ENCODE measurements around the gene RNF157.
"Not testable (repeated sequence)": the region's sequence is repeated elsewhere in the genome, so short reads cannot be mapped to it uniquely, and the experiment has no call there.

The RNF157 gene

DNA sequence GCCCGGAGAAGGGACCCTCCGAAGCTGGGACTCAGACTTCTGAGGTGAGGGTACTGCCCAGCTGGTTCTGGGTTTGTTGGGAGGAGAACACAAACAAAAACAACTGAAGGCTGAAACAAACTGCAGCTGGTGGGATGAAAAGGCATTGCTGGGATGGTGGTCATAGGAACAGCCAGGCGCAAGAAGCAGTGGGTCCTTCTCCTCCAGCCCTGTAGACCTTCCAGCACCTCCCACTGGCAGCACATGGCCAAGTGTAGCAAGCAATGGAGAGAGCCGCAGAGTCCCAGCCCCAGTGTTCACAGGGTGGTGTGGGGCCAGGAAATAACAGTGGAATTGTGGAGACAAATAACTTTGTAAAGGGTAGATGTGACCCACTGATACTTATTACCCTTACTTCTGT lies 50.6 kb downstream of the RNF157 start:
- DNase-seq (ENCODE audit: low spot score): no peak

DNA sequence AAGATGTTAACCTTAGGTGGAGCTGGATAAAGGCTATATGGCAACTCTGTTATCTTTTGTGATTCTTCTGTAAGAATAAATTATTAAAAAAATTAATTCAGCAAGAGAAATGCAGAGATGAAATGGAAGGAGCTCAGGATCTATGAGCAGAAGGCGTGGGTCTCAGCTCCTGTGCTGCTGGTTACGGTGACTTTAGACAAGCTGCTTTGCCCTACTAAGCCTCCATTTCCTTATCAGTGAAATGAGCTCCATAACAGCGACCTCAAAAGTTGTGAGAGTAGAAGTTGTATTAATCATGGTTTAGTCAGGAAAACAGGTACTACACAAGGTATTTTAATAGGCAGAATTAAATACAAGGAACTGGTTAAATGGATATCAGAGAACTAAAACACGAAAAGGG lies 51.0 kb downstream of the RNF157 start:
- DNase-seq (ENCODE audit: low spot score): no peak

DNA sequence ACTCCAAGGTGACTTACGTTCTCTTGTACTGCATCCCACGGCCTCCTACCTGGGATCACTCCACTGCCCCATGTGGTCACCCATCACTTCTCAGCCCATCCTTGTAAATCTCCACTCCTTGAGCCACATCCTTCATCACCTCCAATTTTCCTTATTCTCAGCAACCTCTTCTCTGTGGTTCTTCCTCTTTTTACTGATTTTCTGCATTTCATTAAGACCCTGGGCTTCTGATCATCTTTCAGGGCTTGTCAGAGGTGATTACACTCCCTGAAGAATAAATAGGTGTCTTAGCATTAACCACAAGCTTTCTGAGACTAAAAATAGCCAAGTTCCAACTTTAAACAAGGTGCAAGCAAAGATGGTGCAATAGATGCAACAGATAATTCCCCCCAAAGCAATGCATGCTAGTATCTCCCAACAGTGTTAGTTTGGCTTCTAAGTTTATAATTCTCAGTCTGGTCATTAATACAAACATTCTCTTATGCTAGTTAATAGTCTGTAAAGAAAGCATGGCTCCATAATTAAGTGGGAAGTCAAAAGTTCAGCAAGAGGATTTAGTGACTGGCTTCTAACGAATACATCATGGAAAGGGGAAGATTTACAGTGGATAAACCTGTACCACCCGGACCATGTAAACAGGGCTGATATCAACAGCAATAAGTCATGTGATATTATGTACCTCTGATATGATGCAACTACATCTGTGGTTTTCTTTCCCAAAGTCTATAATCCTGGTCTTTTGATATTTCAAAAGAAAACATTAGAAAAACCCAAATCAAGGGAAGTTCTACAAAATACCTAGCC lies 51.9 kb downstream of the RNF157 start:
- no peak for DNase-seq (ENCODE audit: low spot score)

DNA sequence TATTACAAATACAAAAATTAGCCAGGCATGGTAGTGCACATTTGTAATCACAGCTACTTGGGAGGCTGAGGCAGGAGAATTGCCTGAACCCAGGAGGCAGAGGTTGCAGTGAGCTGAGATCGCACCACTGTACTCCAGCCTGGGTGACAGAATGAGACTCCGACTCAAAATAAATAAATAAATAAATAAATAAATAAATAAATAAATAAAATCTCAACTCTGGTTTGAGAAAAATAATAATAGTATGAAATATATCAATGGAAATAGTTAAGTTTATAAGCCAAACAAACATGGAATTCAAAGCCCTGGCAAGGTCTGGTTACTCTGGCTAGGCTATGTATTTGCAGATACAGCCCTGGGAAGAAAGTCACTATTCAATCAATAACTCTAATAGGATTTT lies 53.5 kb downstream of the RNF157 start:
- not testable (repeated sequence) for DNase-seq (ENCODE audit: low spot score)

DNA sequence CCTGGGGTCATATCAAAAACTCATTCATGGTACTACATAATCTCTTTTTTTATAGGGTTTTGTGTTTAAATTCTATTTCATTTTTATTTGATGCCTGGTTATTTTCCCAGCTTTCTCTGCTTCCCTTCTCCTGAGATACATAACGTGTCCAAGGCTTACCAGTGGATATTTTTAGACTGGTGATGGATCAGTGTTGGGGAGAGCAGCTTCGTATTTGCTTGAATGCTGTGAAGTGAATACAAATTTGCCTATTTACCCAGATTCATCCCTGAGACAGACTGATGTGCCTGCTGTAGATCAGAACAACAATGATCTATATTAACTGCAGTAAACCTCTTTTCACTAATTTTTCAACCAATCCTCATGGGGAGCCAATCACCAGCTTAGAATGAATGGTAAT lies 56.0 kb downstream of the RNF157 start:
- DNase-seq (ENCODE audit: low spot score): no peak

DNA sequence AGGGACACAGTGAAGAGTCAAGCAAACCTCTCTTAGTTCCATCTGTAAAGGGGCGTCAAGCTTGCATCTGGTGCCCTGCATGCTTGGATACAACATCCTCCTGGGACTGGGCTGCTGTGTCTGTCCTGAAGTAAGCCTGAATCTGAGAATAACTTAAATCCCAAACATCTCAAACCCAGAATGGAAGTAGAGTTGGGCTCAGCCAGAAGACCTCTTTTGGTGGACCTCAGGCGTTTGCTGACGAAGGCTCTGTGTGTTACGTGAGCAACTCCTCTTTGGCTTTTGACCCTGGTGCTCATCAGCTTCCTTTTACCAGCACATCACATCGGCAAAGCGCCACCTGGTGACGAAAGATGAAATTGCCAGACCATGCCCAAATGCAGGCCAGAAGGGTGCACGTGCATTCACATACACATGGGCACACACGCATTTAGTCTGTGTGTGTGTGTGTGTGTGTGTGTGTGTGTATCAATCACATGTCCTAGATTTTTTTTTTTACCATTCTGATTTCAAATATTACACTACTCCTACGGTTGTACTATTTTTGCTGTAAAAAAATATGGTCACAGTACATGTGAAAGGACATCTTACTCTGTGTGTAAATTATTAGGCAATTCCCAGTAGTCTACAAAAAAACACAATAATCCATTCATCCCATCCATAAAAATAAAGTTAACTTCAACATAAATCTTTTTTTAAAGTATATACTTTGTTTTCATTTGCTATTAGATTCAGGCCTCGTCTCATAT lies 58.1 kb downstream of the RNF157 start:
- DNase-seq (ENCODE audit: low spot score): peak; percentile 88

DNA sequence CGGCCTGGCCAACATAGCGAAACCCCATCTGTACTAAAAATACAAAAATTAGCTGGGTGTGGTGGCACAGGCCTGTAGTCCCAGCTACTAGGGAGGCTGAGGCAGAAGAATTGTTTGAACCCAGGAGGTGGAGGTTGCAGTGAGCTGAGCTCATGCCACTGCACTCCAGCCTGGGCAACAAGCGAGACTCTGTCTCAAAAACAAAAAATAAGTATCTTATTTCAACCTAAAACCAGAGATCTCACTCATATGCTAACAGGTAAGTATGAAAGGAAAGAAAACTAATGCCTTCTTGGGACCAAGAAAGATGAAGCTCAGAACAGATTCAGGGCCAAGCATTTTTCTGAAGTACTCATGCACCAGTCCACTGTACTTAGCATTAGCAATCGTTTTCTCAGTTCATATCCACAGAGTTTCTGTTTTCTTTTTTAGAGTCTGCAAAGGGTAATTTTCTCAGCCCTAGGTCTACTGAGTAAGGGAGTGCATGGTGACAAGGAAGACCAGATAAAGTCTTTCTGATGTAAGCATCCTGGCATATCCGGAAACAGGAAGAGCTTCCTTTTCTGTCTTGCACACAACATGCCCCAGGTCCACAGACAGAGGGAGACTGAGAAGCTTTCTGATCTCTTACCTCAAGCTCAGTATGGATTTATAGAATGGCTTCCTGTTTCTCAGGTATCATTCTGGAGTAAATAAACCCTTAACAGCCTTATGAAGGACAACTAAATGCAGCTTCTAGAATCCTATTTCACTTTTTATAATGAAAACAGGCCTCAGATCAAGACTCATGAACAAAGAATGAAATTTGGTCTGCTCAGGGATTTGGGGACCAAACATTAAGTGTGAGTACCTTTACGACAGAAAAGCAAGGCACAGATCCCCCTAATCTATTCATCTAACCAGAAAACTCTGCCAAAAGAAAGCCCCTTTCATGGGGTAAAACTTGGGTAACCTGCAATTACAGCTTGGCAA lies 60.5 kb downstream of the RNF157 start:
- no peak for DNase-seq (ENCODE audit: low spot score)

DNA sequence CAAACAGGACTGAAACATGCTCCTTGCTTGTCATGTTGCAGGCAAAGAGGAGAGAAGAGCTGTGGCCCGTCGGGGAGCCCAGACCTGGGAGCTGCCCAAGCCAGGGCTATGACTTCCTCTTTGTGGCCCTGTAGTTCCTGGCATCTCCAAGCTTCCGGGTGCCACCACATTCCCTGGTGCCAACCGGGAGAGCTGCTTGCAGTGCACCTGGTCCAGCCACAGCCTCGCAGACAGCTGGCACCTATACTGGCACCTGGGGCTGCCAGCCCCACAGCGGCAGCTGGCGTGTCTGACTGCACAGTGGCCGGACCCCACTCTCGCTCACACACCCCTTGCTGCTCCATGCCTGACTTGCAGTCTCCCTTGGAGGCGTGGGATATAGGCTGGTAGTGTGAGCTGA lies 62.2 kb downstream of the RNF157 start:
- DNase-seq (ENCODE audit: low spot score): no peak

DNA sequence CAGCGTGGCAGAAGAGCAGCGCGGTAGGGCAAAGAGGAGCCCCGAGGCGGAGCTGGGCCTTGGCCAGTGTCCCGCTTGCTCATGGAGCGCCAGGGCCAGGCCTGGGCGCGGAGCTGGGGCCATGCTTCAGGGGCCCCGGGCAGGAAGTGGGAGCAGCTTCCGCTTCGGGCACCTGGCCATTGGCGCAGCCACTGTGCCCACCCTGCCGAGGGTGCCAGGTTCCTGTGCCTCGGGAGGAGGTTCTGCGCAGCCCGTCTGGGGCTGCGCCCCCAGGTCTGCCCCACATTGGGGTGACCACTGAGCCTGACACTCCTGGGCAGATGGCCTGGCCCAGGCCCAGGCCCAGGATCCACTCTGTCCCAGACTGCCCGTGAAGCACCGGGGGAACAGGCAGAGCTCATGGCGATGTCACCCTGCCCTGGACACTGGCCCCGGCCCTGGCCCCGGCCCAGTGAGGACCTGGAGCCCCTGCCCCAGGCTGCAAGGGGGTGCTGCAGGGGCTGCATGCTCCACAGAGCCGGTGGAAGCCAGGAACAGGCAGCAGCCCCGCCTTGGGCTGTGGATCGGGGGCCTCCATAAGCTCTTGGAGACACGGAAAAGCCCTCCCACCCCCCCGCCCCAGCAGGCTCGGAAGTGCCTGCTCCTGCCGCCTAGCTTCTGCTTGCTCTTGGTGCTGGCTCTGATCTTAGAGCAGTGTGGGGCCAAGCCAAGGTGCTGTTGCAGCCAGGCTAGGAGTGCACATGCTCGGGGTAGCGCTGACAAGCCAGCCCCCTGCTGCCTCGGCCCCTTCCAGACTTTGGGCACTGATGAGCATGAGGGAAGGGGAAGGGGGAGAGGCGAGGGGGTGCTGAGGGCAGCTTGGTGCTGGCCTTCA lies 63.4 kb downstream of the RNF157 start:
- peak; percentile 45 for DNase-seq (ENCODE audit: low spot score)

DNA sequence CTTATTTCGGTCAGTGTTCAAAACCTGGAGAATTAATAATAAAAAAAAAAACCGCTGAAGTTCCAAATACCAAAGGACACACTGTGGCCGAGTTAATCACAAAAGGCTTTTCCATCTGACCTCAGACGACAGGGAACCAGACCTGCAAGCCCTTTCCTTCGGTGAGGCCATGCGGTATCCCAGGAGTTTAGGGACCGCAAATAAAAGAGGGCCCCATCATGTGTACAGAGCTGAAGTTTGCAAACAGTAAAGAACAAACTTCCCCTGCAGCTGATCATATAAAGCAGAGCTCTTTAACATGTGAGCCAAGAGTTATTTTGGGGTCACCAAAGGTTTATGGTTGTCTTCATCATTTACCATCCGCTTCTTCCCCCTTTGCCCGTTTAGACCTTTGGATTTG lies 66.3 kb downstream of the RNF157 start:
- no peak for DNase-seq (ENCODE audit: low spot score)

DNA sequence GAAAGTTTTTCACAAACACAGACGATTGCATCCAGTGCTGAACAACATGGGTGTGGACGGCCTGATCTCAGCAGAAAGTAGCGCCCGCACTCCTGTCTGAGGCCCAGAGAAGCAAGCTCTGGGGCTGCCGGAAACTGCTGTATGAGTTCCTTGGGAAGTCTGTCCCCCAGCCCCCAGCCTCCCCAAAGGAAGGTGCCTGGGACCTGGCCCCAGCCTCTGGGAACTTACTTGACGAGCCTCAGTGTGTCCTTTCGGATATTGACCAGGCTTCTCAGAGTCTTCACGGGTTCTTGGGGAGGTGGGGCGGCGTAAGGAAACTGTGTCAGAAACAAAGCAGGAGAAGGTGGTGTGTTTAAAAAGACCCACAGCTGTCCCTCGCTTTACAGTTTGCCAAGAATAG lies 66.8 kb downstream of the RNF157 start:
- no peak for DNase-seq (ENCODE audit: low spot score)

DNA sequence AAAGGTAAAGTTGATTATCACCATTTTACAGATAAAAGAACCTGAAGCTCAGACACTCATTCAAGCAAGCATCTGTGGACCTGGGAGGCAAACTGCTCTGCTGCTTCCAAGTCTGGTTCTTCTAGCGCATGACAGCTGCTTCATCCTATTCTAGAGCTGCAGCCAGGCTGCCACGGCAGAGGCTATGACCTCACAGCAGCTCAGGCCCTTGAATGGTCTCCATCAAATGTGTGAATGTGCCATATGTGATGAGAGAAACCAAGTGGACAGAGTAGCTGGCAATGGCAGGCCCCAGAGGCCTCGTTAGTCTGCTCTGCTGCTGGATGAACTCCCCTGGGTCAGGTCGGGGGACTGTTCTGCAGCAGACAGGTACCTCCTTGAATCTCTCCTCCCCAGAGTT lies 68.6 kb downstream of the RNF157 start:
- no peak for DNase-seq (ENCODE audit: low spot score)

DNA sequence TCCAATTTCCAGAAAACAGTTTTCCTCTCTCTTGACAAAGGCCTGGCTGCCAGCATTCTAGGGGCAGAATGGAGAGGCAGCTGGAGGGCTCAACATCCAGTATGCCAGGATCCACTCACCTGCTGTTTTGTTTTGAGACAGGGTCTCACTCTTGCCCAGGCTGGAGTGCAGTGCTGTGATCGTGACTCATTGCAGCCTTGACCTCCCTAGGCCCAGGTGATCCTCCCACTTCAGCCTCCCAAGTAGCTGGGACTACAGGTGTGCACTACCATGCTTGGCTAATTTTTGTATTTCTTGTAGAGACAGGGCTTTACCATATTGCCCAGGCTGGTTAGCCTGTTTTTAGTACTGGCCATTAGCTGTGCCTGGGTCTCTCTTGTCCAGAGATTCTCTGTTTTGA lies 70.2 kb downstream of the RNF157 start:
- DNase-seq (ENCODE audit: low spot score): no peak

DNA sequence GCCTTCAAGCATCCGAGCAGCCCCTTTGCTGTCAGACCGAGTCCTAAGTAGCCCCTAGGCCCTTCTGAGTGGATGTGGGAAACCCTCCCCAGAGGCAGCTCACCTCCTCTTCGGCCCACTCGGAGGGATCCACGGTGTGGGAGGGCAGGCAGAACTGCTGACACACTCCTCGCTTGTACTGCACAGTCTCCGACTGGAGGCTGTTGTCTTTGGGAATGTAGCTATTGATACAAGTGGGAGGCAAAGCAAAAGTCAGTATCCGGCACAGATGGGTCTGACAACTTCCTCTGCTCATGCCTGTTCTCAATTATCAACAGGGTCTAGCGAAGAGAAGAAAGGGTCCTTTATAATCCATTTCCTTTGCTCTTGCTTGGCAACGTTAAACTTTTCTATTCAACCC lies 73.4 kb downstream of the RNF157 start:
- no peak for DNase-seq (ENCODE audit: low spot score)

DNA sequence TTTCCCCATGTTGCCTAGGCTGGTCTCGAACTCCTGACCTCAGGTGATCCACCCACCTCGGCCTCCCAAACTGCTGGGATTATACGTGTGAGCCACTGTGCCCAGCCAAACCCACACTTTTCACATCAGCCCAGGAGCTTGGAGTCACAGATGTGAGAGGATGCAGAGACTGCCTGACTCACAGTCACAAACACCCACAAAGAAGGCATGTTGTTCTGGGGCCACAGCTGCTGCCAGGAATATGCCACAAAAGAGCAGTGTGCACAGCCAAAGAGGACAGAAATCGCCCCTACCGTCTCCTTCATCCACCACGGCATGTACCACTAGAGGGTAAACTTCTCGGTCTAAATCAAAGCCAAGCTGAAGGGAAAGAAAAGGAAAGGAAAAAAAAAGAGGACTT lies 74.1 kb downstream of the RNF157 start:
- DNase-seq (ENCODE audit: low spot score): no peak

DNA sequence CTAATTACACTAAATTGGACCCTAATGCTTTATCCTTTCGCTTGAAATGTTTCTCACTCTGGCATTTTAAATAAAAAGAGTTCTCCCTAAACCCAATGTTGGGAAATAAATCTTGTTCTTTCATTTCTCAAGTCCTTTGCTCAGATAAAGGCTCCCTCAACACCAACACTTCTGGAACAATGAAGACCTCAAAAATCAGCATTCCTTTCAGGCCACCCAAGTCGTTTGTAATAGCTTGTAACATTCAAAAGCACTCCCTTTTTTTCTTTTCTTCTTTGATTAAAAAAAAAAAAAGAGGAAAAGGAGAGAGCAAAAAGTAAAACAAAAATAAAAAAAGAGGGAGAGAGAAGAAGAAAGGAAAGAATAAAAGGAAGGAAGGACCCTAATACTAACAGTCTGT lies 76.0 kb downstream of the RNF157 start:
- DNase-seq (ENCODE audit: low spot score): no peak

DNA sequence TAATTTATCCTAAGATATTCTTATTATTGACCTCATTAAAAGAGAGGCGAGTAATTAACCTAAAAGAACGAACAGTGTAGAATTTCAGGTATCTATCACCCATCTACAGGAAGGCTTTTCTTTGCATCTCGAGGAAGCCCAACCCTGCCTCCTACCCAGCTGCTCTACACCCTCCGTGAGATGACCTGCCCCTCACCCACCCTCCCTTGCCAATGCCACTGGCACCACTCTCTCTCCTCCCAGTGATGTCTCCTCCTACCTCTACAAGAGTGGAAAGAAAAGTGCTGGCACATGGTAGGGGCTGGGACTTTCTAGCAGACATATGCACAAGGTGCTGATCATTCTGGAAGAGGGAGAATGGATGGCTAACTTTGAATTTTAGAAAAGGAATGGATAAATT lies 76.4 kb downstream of the RNF157 start:
- no peak for DNase-seq (ENCODE audit: low spot score)

DNA sequence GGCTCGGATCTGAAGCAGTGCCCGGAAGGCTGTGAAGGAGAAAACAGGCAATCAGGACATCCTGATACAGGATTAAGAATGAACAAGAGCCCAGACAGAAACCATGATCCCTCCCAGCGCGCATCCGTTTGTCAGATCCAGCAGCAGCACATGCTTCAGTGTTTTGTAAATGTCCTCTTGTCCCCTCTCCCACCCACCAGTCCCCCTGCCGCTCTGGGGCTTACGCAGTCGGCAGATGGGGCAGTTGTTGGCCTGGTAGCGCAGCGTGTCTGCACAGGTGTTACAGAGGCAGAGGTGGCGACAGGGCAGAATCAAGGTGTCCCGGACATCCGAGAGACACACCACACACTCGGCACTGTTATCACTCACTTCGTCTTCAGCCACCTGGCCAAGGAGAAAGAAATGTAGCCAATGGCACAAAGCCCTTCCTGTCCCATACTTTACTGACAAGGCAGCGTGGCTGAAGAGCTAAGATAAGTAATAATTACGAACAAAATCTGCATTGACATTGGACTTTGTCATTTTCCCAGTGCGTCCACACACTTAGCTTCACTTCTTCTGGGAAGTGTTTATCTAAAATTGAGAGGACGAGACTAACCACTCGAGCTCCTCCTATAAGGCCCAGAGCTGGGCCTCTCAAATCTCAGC lies 78.5 kb downstream of the RNF157 start:
- no peak for DNase-seq (ENCODE audit: low spot score)

DNA sequence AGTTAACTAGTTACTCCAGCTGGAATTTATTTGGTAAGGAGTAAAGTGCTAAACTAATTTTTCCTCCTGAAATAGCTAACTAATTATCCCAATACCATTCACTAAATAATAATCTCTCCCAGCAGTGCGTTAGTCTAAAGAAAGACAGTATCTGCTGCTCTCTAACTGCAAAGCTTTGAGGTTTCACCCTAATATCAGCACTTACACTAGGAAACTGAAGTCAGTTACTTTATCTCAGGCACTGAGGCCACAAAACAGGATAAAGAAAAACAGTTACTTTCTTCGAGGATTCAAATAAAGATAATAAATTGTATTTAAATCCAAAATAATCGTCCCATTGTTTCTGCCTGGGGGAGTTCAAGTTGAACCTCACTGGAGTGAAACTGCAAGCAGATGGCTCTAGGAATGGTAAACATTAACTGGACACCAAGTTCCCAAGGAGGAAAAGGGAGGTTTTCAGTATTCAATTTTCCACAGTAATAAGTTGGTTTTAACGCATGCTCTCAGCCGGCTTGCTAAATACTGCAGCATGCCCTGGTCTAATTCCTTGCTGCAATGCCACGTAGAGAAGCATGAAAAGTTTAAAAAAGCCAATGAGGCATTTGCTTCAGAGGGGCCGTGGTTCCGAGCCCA lies 79.3 kb downstream of the RNF157 start:
- no peak for DNase-seq (ENCODE audit: low spot score)

DNA sequence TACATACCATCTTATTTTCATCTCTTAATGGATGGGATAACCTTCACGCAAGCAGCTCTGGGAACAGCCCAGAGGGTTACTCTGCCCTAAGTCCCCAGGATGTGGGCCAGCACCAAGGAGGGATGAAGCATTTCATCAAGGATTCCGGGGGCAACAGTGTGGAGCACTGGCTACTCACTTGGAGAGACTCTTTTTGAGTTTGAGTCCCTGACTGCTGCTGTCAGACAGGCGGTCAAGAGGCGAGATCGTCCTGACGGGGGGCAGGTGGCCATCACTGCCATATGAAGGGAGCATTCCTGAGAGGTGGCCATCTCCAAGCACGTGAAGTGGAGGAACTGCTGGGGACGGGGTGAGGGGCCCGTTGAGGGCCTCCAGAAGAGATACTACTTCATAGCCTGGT lies 81.1 kb downstream of the RNF157 start:
- no peak for DNase-seq (ENCODE audit: low spot score)
